Keratinocyte (primary cell): ENCODE measurements around the gene PARL. TPM values are rescaled to one million over a fixed set of nuclear protein-coding genes. Genes with fewer than 3 reads are reported as not detected.

Source experiments
- DNase-seq: peaks from one replicate; pipeline ENCODE4 v3.0.0-alpha.2; 2011; ENCODE audit warnings: low read depth, missing footprints, low spot score
- FAIRE-seq: peaks from 2 replicates; lab custom pipeline; 2011; peaks lifted over from hg19 to GRCh38; lab: Jason Lieb, UNC
- H2AFZ ChIP-seq: 2 replicates; pipeline ENCODE4 v1.6.0; 2012; ENCODE audit warnings: low read length, control low read depth, inconsistent platforms; ENCODE audit not compliant: control insufficient read depth
- H3K27ac ChIP-seq: 2 replicates; pipeline ENCODE4 v1.5.1; 2011; ENCODE audit warnings: low read length; ENCODE audit not compliant: control insufficient read depth, insufficient read depth
- H3K27me3 ChIP-seq: 3 replicates; pipeline ENCODE4 v1.6.0; 2011; ENCODE audit warnings: low read length; ENCODE audit not compliant: control insufficient read depth, insufficient read depth; ENCODE audit errors: extremely low read depth
- H3K36me3 ChIP-seq, 2 experiments: 2 replicates in 1 of 2; 3 replicates in 1 of 2; pipeline ENCODE4 v1.5.1; 2011; ENCODE audit warnings: low read length in 2 of 2, mild to moderate bottlenecking in 1 of 2; ENCODE audit not compliant: control insufficient read depth in 2 of 2, insufficient read depth in 2 of 2; ENCODE audit errors: extremely low read depth in 1 of 2
- H3K4me1 ChIP-seq: 3 replicates; pipeline ENCODE4 v1.5.1; 2011; ENCODE audit warnings: low read length; ENCODE audit not compliant: control insufficient read depth, insufficient read depth; ENCODE audit errors: extremely low read depth
- H3K4me2 ChIP-seq: 3 replicates; pipeline ENCODE4 v1.6.0; 2011; ENCODE audit warnings: low read depth, low read length; ENCODE audit not compliant: control insufficient read depth, insufficient read depth; ENCODE audit errors: extremely low read depth
- H3K4me3 ChIP-seq, 3 experiments: fragments of 200-600 bp in 1 of 3; sonication (generic) in 1 of 3; 2 replicates in 2 of 3; 3 replicates in 1 of 3; pipeline ENCODE4 v1.5.1; 2011 to 2016; ENCODE audit warnings: low read length in 3 of 3, mild to moderate bottlenecking in 3 of 3, control low read depth in 2 of 3, inconsistent platforms in 1 of 3, low read depth in 1 of 3, mixed read lengths in 1 of 3, mixed run types in 1 of 3, moderate library complexity in 1 of 3; ENCODE audit not compliant: control insufficient read depth in 2 of 3, insufficient read depth in 2 of 3; ENCODE audit errors: extremely low read depth in 1 of 3
- H3K79me2 ChIP-seq: 2 replicates; pipeline ENCODE4 v1.6.0; 2012; ENCODE audit warnings: low read length; ENCODE audit not compliant: control insufficient read depth, insufficient read depth
- H3K9ac ChIP-seq: 3 replicates; pipeline ENCODE4 v1.6.0; 2011; ENCODE audit warnings: low read length; ENCODE audit not compliant: control insufficient read depth, insufficient read depth; ENCODE audit errors: extremely low read depth
- H3K9me1 ChIP-seq: 3 replicates; pipeline ENCODE4 v1.6.0; 2011; ENCODE audit warnings: low read length; ENCODE audit not compliant: control insufficient read depth, insufficient read depth; ENCODE audit errors: extremely low read depth
- H3K9me3 ChIP-seq: 2 replicates; pipeline ENCODE4 v1.5.1; 2012; ENCODE audit warnings: low read depth, low read length; ENCODE audit not compliant: control insufficient read depth
- H4K20me1 ChIP-seq: 3 replicates; pipeline ENCODE4 v1.6.0; 2011; ENCODE audit warnings: low read length; ENCODE audit not compliant: control insufficient read depth, insufficient read depth; ENCODE audit errors: extremely low read depth
- CTCF ChIP-seq, 3 experiments: IDR thresholded peaks in 1 of 3; conservative IDR thresholded peaks in 1 of 3; optimal IDR thresholded peaks in 1 of 3; 2 replicates in 2 of 3; 3 replicates in 1 of 3; pipeline versions ENCODE3 to v1.5.1; 2011; ENCODE audit warnings: low read length in 3 of 3, mild to moderate bottlenecking in 3 of 3, moderate library complexity in 2 of 3, control low read depth in 1 of 3, inconsistent platforms in 1 of 3; ENCODE audit not compliant: insufficient read depth in 2 of 3; ENCODE audit errors: extremely low read depth in 1 of 3
- EZH2 ChIP-seq: IDR thresholded peaks from one replicate; pipeline ENCODE4 v1.6.1; 2012; ENCODE audit warnings: inconsistent platforms, mild to moderate bottlenecking, low read length, moderate library complexity
- dilution Hi-C: fragments of 300-500 bp; cut with MboI; formaldehyde crosslinking; loops from one replicate; pipeline ENCODE4 v1.7.0; 2020; ENCODE audit warnings: low sequenced_read_pairs; ENCODE audit not compliant: extremely low pct_ligation_motif_present
- polyA plus RNA-seq, 5 experiments: library from polyadenylated mRNA; depleted of rRNA in 3 of 5; stranded (reverse) in 3 of 5; stranded (forward) in 1 of 5; unstranded in 1 of 5; fragments of >200 nt; gene quantifications; 1 replicate in 1 of 5; 2 replicates in 3 of 5; 3 replicates in 1 of 5; pipeline versions ENCODE4 v1.2.1 to v1.2.3, GENCODE V29; 2011 to 2012; ENCODE audit warnings: missing spikeins in 2 of 5, low read depth in 1 of 5, low replicate concordance in 1 of 5

PARL gene
- polyA plus RNA-seq, 1 donor (not counting 4 experiments of a cell fraction or from before 2014, with no cell fraction given) = 68.9 TPM

GRCh38 chr3:183822631-183823030 is 62.0 kb downstream of the PARL start:
- Histone ChIP-seq H3K79me2 (no peaks in the 10 kb centered on the region), H3K4me1 (peaks cover 17% of the 10 kb centered on the region), H3K4me2 (no peak overlapping the region), H3K36me3 (no peaks in the 10 kb centered on the region), H3K27ac (no peak overlapping the region), H4K20me1 (no peaks in the 10 kb centered on the region), H3K4me3 (no peak overlapping the region), H3K27me3 (no peaks in the 10 kb centered on the region), H3K9ac (no peak overlapping the region), H3K9me1 (no peaks in the 10 kb centered on the region), H2AFZ (no peak overlapping the region), H3K9me3 (no peaks in the 10 kb centered on the region)
- DNase-seq (no peak), FAIRE-seq (no peak)
- dilution Hi-C loops = no loop called here
- TF ChIP-seq EZH2 (no peak), CTCF (optimal IDR thresholded peaks at IDR 0.05 in 1 of 3, IDR thresholded peaks at IDR 0.05 in 1 of 3, conservative IDR thresholded peaks at IDR 0.05 in 1 of 3; ENCODE audit: extremely low read depth in 1 of 3, insufficient read depth in 2 of 3, low read length in 3 of 3) (no peak)

DNA sequence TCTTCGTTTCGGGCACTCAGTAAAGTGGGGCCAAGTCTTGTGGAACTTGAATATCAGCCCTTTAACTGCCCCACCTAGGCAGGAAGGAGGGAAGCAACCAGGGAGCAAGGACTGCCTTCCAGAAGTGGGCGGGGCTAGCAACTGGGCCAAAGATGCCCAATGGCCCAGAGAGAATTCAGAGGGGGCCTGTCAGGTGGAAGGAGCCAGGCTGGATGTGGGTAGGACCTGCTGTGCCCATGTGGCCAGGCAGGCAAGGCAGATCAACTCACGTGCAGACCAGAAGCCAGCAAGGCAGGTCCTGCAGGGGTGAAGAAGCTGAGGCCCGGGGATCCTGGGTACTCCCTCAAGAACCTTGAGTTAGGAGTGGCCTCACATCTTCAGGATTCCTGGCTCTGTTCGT is 64.8 kb downstream of the PARL start:
- no peaks in the 10 kb centered on the region for H3K79me2 ChIP-seq
- H3K4me3 ChIP-seq = no peak overlapping the region
- no peak overlapping the region for H3K9ac ChIP-seq
- no peaks in the 10 kb centered on the region for H4K20me1 ChIP-seq
- TF ChIP-seq CTCF (optimal IDR thresholded peaks at IDR 0.05 in 1 of 3, IDR thresholded peaks at IDR 0.05 in 1 of 3, conservative IDR thresholded peaks at IDR 0.05 in 1 of 3; ENCODE audit: extremely low read depth in 1 of 3, insufficient read depth in 2 of 3, low read length in 3 of 3) (no peak), EZH2 (no peak)
- FAIRE-seq = no peak
- dilution Hi-C loops = no loop called here
- no peaks in the 10 kb centered on the region for H3K27me3 ChIP-seq
- peaks cover 0 to 6% of the 10 kb centered on the region in 2 experiments for H3K36me3 ChIP-seq
- no peak overlapping the region for H3K4me2 ChIP-seq
- H3K27ac ChIP-seq = no peak overlapping the region
- H3K4me1 ChIP-seq = peaks cover 9% of the 10 kb centered on the region
- no peak overlapping the region for H2AFZ ChIP-seq
- H3K9me1 ChIP-seq = no peaks in the 10 kb centered on the region
- H3K9me3 ChIP-seq = no peaks in the 10 kb centered on the region
- DNase-seq = no peak
